ENCODE measurements around the gene LAS1L. TPM values are rescaled to one million over a fixed set of nuclear protein-coding genes. Genes with fewer than 3 reads are reported as not detected.
"Not testable (repeated sequence)": the region's sequence is repeated elsewhere in the genome, so short reads cannot be mapped to it uniquely, and the experiment has no call there.

Gene LAS1L
- total RNA-seq, 2 experiments from 2014 or later, result 41.1 to 42.7 TPM

DNA sequence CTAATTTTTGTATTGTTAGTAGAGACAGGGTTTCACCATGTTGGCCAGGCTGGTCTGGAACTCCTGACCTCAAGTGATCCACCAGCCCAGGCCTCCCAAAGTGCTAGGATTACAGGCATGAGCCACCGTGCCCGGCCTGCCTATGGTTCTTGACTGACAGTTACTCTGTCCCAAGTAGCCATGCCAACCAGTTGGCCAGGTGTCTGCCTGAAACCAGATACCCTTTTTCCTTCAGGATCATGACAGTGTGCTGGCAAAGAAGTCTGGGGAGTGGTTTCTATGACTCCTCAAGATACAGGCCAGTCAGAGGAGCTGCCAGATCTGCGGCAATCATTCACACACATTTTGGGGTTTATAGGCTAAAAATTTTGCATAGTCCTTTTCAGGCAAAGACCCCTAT, 1.7 kb upstream of the LAS1L start:
- H3K36me3 Mint-ChIP-seq, result peaks cover 2% of the 10 kb centered on the region
- ATAC-seq (ENCODE audit: low read depth), result no peak
- no peaks in the 10 kb centered on the region for H3K27me3 Mint-ChIP-seq
- no peak for DNase-seq
- H3K9me3 Mint-ChIP-seq, result no peaks in the 10 kb centered on the region
- POLR2A ChIA-PET, result no interaction called here
- H3K27ac Mint-ChIP-seq, result no peak overlapping the region
- peaks cover 8% of the 10 kb centered on the region for H3K4me1 Mint-ChIP-seq
- H3K4me3 Mint-ChIP-seq, result no peak overlapping the region

DNA sequence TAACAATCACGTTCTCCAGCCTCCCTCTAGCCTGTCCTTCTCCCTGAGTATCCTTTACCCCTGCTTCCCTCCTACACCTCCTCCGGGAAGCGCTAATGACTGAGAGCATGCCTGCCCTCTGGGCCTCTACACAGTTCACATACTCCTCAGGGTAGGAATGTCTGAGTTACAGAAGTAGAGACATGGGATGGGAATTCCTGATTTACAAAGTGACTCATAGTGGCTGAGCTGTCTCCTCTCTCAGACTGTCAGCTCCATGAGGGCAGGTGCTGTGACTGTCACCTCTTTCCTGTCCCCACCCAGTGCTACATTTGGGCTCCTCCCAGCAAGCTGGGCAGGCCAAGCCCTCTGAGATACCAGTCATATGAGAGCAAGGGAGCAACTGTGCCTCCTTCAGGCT, 2.6 kb downstream of the LAS1L start:
- no peak overlapping the region for H3K27ac Mint-ChIP-seq
- POLR2A ChIA-PET, result no interaction called here
- H3K4me1 Mint-ChIP-seq, result peaks cover 8% of the 10 kb centered on the region

DNA sequence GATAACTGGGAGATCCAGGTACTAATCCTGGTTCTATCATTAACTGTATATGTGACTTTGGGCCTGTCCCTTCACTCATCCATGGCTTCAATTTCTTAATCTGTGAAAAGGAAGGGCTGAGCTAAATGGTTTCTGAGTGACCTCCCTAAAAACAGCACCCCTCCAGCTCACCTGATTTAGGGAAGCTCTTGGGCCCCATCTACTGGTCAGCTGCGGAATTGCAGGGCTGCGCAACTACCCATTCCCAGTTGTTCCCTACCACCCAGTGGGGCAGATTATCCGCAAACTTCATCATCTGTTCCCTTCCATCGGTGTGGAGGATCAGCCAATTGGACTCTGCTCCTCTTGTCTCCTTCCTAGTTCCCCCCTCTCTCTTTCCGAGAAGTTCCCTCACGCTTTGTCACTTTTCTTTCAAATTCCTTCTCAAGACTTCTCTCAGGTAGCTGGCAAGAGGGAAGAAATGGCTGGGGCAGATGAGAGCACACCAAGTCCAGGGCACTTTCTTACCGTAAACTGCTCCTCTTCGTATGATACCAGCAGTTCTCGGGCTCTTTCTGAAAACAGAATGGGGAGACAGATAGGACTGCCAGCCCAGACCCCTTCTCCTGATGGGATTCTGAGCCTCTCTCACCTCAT, 5.8 kb downstream of the LAS1L start:
- Mint-ChIP-seq H3K4me1 (peaks cover 8% of the 10 kb centered on the region), H3K4me3 (no peak overlapping the region), H3K9me3 (no peaks in the 10 kb centered on the region), H3K27me3 (no peaks in the 10 kb centered on the region), H3K27ac (no peak overlapping the region), H3K36me3 (peaks cover 5% of the 10 kb centered on the region)
- ATAC-seq (ENCODE audit: low read depth) (no peak), DNase-seq (peak; percentile 51)
- POLR2A ChIA-PET, result no interaction called here

More for the DNA sequence above, 2.6 kb downstream of the LAS1L start:
- Mint-ChIP-seq H3K27me3 (no peaks in the 10 kb centered on the region), H3K36me3 (peaks cover 2% of the 10 kb centered on the region), H3K4me3 (no peak overlapping the region), H3K9me3 (no peaks in the 10 kb centered on the region)
- DNase-seq, result no peak
- no peak for ATAC-seq (ENCODE audit: low read depth)

DNA sequence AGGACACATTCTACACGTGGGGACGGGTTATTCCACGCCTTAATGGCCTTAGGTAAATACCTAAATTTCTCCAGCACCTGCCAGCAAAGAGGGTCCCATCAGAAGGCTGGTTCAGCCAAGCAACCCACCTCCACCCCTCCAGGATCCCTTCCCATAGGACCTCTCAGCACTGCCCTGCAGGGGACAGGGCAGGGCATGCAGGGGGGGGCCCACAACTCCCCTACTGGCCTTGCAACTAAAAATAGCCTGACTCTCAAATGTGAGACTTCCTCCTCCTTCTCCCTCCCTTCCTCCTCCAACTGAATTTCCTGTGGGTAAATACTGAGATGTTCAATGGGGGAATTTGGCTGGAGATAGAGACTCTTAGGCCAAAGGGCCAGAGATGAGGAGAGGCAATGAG, 6.3 kb downstream of the LAS1L start:
- H3K4me3 Mint-ChIP-seq, result no peak overlapping the region
- H3K36me3 Mint-ChIP-seq, result peaks cover 5% of the 10 kb centered on the region
- peaks cover 8% of the 10 kb centered on the region for H3K4me1 Mint-ChIP-seq

DNA sequence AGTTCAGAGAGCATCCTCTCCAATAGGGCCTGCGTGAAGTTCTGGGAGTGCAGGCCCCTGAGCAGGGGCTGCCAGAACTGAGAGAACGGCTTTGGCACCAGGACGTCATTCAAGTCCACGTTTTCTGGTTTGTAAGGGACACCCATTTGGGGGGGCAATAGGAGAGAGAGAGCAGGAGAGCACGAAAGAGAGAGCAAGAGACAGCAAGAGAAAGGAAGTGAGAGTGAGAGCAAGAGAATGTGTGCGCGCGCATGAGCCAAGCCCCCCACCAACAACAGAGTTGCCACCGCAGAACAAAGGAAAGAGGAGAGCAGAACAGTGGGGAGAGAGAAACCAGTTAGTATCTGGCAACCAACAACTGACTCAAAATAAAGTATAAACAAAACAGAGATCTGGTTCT, 10.4 kb downstream of the LAS1L start:
- H3K27me3 Mint-ChIP-seq, result no peaks in the 10 kb centered on the region
- POLR2A ChIA-PET, result no interaction called here
- no peak overlapping the region for H3K27ac Mint-ChIP-seq
- no peaks in the 10 kb centered on the region for H3K9me3 Mint-ChIP-seq
- ATAC-seq (ENCODE audit: low read depth) (no peak), DNase-seq (no peak)
- H3K36me3 Mint-ChIP-seq, result peaks cover 20% of the 10 kb centered on the region
- peaks cover 2% of the 10 kb centered on the region for H3K4me1 Mint-ChIP-seq
- no peak overlapping the region for H3K4me3 Mint-ChIP-seq

More for the DNA sequence above, 6.3 kb downstream of the LAS1L start:
- ATAC-seq (ENCODE audit: low read depth) (no peak), DNase-seq (no peak)
- Mint-ChIP-seq H3K27ac (no peak overlapping the region), H3K9me3 (no peaks in the 10 kb centered on the region), H3K27me3 (no peaks in the 10 kb centered on the region)
- POLR2A ChIA-PET, result no interaction called here

DNA sequence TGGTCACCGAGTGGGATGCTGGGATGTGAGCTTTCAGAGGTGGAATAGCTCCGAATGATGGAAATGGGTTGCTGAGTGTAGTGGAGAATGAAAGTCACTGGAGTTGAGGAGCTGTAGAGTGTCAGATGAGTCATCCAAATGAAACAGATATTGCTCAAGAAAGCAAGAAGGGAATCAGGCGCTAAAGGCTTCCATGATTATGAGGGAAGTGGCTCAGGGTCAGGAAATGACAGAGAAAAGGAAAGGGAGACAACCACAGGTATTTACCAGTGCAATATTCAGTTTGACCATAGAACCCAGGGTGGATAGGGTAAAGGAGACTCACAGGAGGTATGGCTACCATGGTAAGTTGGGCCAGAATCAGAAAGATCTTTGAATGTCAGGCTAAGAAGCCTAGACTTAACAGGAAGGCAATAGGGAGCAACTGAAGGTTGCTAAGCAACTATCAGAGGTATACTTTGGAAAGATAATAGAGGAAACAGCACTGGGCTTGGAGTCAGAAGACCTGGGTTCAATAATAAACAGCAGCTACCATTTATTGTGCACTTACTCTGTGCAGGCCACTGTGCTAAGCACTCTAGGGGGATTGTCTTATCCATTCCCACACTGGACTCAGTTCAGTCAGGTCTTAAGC, 11.7 kb downstream of the LAS1L start:
- no peak for DNase-seq
- peak overlapping the region; percentile 54 for H3K27ac Mint-ChIP-seq
- H3K4me1 Mint-ChIP-seq, result peaks cover 2% of the 10 kb centered on the region
- no peaks in the 10 kb centered on the region for H3K27me3 Mint-ChIP-seq
- peaks cover 20% of the 10 kb centered on the region for H3K36me3 Mint-ChIP-seq
- POLR2A ChIA-PET, result no interaction called here
- no peaks in the 10 kb centered on the region for H3K9me3 Mint-ChIP-seq
- no peak for ATAC-seq (ENCODE audit: low read depth)
- no peak overlapping the region for H3K4me3 Mint-ChIP-seq

DNA sequence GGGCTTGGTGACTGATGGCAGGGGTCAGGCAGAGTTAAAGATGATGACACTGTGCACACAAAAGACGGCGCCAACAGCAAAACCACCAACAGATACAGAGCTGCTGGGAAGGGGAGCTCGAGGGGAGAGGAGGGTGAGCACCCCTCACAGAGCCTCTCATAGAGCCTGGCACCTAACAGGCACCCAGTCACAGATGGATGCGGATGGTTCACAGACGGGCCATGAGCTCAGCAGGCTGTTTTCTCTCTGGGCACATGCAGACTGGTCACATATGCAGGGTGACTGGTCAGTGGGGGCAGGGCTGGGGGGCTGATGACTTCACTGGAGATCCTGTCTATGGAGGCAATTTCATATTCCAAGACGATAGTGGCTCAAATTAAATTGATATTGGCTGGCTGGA, 15.1 kb downstream of the LAS1L start:
- H3K4me3 Mint-ChIP-seq; ATAC-seq (ENCODE audit: low read depth); POLR2A ChIA-PET; H3K27me3 Mint-ChIP-seq; H3K4me1 Mint-ChIP-seq; H3K27ac Mint-ChIP-seq; DNase-seq; H3K9me3 Mint-ChIP-seq: not testable (repeated sequence)
- peaks cover 18% of the 10 kb centered on the region for H3K36me3 Mint-ChIP-seq

DNA sequence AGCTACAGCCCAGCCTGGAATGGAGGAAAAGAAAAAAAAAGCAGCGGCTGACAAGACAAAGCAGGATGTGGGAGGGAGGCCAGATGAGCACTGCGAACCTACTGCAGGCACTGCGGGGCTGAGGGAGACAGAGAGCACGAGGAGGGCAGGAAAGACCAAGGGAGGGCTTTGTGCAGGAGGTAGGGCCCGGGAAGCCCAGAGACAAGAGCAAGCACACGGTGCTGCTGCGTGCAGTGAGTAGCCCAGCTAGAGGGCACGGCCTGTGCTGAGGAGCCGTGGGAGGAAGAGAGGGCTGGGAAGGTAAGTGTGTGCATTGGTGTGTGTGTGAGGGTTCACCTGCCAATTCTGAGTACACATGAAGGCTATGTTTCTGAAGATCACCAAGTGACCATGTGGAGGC, 15.6 kb downstream of the LAS1L start:
- peaks cover 15% of the 10 kb centered on the region for H3K36me3 Mint-ChIP-seq
- DNase-seq, H3K27me3 Mint-ChIP-seq, H3K4me3 Mint-ChIP-seq, H3K27ac Mint-ChIP-seq, H3K9me3 Mint-ChIP-seq, POLR2A ChIA-PET, H3K4me1 Mint-ChIP-seq: not testable (repeated sequence)
- ATAC-seq (ENCODE audit: low read depth), result peak; percentile 96

DNA sequence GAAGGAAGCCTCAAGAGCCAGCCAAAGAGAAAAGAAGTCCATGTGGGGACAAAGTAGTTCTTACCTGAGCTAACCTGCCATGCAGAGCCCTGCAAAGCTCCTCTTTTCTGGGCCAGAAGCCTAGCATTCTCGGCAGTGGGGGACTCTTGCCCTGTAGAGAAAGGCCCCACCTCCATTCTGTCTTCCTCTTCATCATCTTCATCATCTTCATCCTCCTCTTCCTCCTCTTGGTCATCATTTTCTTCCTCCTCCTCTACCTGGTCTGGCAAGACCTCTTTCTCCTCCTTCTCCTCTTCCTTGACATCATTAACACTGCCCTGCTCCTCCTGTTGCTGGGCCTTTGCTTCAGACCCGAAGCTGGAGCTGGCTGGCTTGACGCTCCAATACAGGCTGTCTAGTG, 16.7 kb downstream of the LAS1L start:
- DNase-seq, result no peak
- H3K4me3 Mint-ChIP-seq, result no peak overlapping the region
- no peaks in the 10 kb centered on the region for H3K27me3 Mint-ChIP-seq
- peaks cover 2% of the 10 kb centered on the region for H3K4me1 Mint-ChIP-seq
- ATAC-seq (ENCODE audit: low read depth), result no peak
- H3K9me3 Mint-ChIP-seq, result no peaks in the 10 kb centered on the region
- peaks cover 15% of the 10 kb centered on the region for H3K36me3 Mint-ChIP-seq
- POLR2A ChIA-PET, result no interaction called here
- H3K27ac Mint-ChIP-seq, result no peak overlapping the region

DNA sequence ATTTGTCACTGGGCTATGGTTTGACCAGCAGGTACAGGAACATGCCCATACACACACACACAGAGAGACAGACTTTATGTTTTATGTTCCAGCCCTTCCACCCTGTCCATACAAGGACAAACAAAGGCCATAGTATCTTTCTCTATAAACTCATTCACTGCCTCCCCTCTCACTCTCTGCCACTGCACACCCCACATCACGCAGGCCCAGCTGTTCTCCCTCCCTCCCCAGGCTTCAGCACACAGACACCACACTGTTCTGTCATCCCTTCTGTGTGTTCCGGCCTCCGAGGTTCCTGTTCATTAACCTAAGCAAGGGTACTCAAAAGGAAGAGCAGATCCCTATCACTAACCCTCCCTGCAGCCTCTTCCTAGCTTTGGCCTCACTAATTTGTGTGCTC, 17.8 kb downstream of the LAS1L start:
- DNase-seq (no peak), ATAC-seq (ENCODE audit: low read depth) (no peak)
- H3K4me3 Mint-ChIP-seq, result no peak overlapping the region
- H3K9me3 Mint-ChIP-seq, result no peaks in the 10 kb centered on the region
- H3K27me3 Mint-ChIP-seq, result no peaks in the 10 kb centered on the region
- no peak overlapping the region for H3K27ac Mint-ChIP-seq
- H3K4me1 Mint-ChIP-seq, result no peaks in the 10 kb centered on the region
- POLR2A ChIA-PET, result no interaction called here
- H3K36me3 Mint-ChIP-seq, result peaks cover 6% of the 10 kb centered on the region

DNA sequence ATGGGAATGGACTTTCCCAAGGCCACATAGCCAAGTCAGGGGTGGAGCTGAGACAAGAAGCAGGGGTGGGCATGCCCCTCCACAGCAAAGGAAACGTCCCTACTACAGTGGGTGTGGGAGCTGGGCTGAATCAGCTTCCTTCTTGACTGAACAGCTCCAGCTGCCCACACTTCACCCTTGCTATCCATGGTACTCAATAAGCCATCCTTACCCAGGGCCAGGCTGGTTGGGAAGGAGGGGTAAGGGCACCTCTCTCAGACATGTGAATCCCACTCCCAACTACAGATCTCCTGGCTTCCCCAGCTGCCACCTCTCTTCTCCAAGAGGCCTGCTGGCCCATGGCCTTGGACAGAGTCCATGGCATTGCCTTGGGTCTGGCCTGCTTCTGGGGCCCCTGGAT, 21.0 kb downstream of the LAS1L start:
- Mint-ChIP-seq H3K36me3 (peaks cover 2% of the 10 kb centered on the region), H3K4me1 (no peaks in the 10 kb centered on the region), H3K4me3 (no peak overlapping the region), H3K27ac (no peak overlapping the region), H3K27me3 (no peaks in the 10 kb centered on the region), H3K9me3 (no peaks in the 10 kb centered on the region)
- no peak for ATAC-seq (ENCODE audit: low read depth)
- POLR2A ChIA-PET, result no interaction called here
- no peak for DNase-seq

DNA sequence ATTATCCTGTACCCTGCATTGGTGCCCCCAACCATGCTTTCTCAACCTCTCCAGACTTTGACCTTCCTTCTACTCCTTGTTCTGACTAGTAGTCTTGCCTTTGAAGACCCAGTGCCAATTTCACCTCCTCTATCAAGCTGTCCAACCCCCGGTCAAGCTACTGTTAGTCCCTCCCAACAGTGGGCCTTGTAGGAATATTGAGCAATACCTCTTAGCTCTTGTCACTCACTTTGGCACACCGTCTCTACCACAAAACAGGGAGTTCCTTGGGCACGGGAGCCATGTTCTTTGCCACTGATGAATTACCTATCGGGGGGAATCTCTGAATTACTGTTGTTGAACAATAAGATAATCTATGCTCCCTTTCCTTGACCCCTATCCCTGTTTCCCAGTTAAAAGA, 25.2 kb downstream of the LAS1L start:
- Mint-ChIP-seq H3K4me1 (no peaks in the 10 kb centered on the region), H3K9me3 (no peaks in the 10 kb centered on the region), H3K4me3 (no peak overlapping the region), H3K27ac (no peak overlapping the region), H3K27me3 (no peaks in the 10 kb centered on the region), H3K36me3 (peaks cover 7% of the 10 kb centered on the region)
- DNase-seq (no peak), ATAC-seq (ENCODE audit: low read depth) (no peak)
- POLR2A ChIA-PET, result no interaction called here

DNA sequence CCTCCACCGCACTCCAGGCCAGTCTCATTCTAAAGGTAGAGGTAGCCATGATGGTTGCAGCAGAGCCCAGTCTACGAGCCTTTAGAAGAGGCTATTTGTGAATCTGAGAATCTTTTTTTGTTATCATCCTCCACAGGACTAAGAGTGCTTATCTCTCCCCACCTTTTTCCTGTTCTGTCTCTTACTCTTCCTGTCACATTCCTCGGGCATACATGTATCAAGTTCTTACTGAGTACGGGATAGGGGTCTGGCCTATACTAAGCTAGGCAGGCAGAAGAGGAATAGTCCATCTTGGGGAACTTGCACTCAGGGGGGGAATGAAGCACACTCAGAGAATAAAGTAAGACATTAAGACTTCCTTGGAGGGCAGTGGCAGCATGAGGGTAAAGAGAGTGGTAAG, 25.7 kb downstream of the LAS1L start:
- peaks cover 7% of the 10 kb centered on the region for H3K36me3 Mint-ChIP-seq
- no peaks in the 10 kb centered on the region for H3K4me1 Mint-ChIP-seq
- no peak for ATAC-seq (ENCODE audit: low read depth)
- POLR2A ChIA-PET, result no interaction called here
- H3K9me3 Mint-ChIP-seq, result no peaks in the 10 kb centered on the region
- H3K27ac Mint-ChIP-seq, result no peak overlapping the region
- DNase-seq, result no peak
- no peaks in the 10 kb centered on the region for H3K27me3 Mint-ChIP-seq
- no peak overlapping the region for H3K4me3 Mint-ChIP-seq

DNA sequence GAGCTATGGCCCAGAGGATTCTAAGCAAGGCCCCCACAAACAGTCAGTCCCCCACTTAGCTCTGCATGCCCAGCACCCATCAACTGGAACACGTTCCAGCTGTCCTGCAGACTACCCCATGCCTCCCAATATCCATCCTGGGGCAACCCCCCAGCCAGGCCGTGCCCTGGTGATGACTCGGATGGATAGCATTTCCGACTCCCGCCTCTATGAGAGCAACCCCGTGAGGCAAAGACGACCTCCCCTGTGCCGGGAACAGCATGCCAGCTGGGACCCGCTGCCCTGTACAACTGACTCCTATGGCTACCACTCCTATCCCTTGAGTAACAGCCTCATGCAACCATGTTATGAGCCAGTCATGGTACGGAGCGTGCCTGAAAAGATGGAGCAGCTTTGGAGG, 32.0 kb downstream of the LAS1L start:
- Mint-ChIP-seq H3K9me3 (no peaks in the 10 kb centered on the region), H3K27me3 (no peaks in the 10 kb centered on the region), H3K4me1 (no peaks in the 10 kb centered on the region), H3K4me3 (no peak overlapping the region), H3K36me3 (peaks cover 4% of the 10 kb centered on the region), H3K27ac (no peak overlapping the region)
- ATAC-seq (ENCODE audit: low read depth) (no peak), DNase-seq (no peak)
- POLR2A ChIA-PET, result no interaction called here
